CD4-positive, alpha-beta T cell treated with Interleukin-4 for 4 hours (primary cell): Measurements from ENCODE around the gene STKLD1.
"Not testable (repeated sequence)": the region's sequence is repeated elsewhere in the genome, so short reads cannot be mapped to it uniquely, and the experiment has no call there.

Source experiments
- DNase-seq: peaks from one replicate; pipeline ENCODE4 v3.0.0-alpha.2; 2020

Gene STKLD1

DNA sequence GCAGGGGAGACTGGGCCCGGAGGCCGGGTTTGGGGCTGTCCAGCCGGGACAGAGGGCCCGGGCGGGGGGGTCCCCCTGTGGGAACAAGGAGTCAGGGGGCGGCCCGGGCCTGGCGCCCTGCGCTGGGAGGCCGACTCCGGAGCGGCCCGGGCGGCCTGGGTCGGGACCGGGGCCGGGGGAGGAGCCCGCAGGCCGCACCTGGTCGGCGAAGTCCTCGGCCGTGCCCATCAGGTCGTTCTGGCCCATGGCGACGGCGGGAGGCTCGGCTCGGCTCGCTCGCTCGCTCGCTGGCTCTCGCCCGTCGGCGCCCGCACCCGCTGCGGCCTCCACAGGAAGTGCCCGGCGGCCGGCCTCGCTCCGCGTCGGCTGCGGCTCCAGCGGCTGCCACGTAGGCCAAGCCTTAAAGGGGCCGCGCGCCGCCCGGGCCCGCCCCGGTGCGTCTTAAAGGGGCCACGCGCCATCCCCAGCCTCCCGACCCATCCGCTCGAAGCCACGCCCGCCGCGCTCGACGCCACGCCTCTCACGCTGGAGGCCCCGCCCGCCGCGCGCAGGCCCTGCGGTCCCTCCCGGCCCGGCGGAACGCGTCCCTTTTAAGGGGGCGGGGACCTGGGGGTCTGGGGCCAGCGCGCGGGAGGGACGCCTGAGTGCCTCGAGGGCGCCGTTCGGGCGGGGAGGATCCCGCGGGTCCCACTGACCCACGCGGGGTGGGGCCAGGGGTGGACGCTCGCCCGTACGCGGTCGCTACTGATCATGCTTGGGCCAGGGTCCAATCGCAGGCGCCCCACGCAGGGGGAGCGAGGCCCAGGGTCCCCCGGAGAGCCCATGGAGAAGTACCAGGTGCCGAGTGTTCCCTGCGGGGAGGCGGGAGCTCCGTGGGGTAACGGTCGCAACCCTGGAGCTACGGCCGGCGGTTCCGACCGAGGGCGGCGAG, at the start of gene STKLD1, which contains the start of gene SURF4:
TSS of gene STKLD1 (plus strand) at position 643 of the 931 bp plus-strand sequence. CDS start at position 751, 108 bp downstream.
TSS of gene SURF4 (minus strand) at position 337 of the 931 bp plus-strand sequence. CDS start at position 246, 91 bp downstream.
- DNase-seq: peak; percentile 92

DNA sequence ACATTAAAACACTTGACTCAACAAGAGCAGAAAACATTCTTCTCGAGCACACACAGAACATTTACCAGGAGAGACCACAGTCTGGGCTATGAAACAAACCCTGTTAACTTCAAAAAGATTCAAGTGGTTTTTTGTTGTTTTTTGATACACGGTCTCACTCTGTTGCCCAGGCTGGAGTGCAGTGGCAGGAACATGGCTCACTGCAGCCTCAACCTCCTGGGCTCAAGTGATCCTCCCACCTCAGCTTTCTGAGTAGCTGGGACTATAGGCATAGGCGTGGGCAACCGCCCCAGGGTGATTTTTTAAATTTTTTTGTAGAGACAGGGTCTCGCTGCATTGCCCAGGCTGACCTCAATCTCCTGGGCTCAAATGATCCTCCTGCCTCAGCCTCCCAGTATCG, 49.1 kb upstream of the STKLD1 start:
- not testable (repeated sequence) for DNase-seq

DNA sequence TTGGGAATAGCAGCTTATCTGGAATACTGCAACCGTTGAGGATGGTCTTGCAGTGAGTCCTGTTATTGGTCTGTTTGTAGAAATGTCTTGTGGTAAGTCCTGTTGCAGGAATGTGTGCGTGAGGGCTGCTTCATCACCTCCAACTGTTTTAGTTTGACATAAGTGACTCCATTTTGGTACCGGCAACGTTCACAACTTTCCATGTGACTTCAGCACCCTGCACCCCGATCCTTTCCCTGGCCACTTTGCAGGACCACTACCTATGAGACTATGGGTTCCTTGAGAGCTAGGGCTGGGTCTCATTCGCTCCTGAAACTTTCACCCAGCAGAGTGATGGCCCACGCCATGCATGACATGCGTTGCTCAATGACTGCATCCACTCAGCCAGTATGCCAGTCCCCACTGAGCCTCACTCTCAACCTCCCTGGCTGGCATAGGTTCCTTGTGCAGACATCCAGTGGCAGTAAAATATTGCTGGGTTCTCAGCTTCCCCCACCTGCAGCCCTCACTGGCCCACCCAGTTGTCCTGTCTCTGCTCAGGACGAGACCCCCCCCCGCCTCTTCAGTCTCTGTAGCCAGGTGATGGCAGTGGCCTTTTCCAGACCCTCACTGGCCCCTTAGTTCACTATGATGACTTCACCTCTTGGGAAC, 48.2 kb upstream of the STKLD1 start:
- DNase-seq: no peak

DNA sequence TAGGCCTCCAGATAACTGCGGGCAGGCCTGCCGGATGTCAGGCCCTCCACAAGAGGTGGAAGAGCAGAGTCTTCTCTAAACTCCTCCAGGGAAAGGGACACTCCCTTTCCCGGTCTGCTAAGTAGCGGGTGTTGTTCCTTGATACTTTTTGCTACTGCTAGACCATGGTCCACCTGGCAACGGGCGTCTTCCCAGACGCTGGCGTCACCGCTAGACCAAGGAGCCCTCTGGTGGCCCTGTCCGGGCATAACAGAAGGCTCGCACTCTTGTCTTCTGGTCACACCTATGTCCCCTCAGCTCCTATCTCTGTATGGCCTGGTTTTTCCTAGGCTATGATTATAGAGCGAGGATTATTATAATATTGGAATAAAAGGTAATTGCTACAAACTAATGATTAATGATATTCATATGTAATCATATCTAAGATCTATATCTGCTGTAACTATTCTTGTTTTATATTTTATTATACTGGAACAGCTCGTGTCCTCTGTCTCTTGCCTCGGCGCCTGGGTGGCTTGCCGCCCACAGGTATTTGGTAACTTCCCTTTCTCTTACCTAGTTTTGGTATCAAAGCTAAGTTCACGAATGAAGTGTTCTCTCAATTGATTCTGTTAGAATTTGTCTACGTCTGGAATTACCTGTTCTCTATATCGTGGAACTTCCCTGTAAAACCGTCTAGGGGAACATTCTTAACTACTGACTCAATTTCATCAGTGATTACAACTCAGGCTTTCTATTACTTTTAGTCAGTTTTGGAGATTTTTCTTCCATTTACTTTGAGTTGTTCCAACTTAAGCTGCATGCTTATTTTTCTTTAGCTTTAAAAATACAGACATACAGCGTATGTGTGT, 46.6 kb upstream of the STKLD1 start:
- not testable (repeated sequence) for DNase-seq

DNA sequence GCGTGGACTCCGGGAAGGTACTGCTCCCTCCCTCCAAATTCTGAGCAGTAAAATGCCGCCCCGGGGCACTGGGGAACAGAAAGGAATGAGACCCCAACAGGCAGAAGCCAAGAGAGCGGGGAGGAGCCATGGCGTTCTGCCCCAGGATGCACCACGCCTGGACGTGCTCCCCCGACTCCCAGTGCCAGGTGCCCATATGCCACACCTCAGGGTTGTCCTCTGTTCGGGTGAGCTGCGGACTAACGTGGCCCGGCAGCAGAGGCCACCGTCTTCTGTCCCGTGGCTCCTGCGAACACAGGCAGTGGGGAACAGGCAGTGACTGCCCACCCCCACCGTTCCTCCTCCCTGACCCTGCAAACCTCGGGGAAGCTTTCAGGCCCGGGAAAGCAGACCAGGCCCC, 44.9 kb upstream of the STKLD1 start:
- DNase-seq: no peak

DNA sequence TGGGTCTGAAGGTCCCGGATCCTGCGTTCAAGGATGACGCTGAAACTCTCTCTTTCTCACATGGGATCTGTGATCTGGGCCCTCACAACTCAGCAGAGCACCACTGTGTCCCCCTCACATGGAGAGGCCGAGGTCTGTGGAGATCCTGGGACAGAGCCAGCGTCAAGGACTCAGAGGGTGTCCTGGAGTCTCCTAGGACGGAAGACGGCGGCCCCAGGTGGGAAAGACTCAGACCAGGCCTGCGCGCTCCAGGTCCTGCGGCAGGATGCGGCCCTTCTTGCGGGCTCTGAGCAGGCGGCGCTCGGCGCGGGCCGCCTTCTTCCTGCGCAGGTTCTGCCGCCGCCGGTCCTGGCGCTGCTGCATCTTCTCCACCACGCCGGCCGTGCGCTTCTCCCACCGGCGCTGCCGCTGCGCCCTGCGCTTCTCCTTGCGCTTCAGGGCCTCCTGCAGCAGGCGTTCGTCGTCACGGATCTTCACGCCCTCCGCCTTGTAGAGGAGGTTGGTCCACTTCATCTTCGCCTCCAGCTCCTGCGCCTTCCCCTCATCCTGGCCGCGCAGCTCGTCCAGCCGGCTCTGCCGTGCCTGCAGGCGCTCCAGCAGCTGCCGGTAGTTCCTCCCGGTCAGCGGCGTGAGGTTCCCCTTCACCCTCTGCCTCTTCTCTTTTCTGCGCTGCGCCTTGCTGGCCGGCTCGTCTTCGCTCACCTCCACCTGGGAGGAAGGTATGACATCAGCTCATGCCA, 44.4 kb upstream of the STKLD1 start:
- DNase-seq: no peak

DNA sequence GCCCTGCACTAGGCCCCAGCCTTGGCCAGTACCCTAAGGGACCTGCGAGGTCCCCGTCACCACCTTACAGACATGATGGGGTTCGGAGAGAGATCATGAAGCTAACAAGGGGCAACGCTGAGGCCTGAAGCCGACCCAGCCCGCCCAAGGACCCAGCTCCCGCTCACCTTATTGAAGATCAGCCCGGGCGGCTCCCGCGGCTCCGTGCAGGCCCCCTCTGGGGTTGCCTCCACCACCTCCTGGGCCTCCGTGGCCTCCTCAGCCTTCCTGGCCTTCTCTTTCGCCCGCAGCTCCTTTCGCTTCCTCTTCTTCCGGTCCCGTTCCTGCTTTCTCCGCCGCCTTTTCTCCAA, 43.8 kb upstream of the STKLD1 start:
- DNase-seq: no peak

DNA sequence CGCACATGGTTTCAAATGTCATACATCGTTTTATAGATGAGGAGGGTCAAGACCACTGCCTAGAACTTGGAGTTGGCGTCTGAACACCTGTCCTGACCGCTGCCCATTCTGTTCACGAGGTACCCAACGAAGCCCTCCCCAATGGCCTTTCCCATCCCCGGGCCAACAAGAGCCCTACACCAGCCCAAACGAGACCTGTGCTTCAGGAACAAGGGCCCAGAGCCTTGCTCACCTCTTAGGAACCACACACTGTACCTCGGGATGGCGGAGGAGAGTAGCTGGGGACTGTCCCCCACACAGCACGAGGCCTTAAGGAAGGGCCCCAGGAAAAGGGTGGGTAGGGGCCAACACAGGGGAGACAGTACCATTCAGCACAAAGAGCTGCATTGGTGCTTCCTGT, 43.2 kb upstream of the STKLD1 start:
- DNase-seq: no peak

DNA sequence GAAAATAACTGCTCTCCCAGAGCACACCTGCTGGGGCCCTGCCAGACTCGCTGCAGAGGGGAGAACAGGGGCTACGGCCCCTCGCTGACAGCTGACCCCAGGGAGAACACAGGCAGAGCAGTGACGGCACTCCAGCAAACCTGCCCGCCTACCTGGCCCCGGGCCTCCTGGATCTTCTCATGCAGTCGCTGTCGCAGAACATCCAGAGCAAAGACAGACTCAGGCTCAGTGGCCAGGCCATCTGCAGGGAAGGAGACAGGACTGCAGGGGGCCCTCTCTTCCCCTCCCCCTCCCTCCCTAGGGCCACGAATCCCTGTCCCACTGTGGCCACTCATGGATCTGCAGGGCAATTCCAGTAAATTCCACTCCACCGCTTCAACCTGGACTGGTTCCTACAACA, 42.6 kb upstream of the STKLD1 start:
- DNase-seq: no peak

DNA sequence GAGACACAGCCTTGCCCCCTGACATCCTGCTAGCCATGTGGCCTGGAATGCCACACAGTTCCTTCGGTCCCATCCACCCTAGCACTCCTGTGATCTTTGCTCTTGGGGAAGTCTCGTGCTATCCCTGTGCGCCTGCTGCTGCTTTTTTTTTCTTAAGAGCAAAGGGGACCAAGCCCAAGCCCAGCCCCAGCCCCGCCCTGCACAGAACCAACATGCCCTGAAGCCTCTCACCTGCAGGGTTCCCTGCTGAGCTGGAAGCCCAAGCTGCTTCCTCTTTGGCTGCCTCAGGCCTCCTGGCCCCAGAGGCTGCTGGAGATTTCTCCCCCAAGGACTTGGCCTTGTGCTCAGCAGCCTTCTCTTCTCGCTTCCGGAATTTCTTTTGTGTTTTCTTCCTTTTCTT, 42.0 kb upstream of the STKLD1 start:
- DNase-seq: no peak

DNA sequence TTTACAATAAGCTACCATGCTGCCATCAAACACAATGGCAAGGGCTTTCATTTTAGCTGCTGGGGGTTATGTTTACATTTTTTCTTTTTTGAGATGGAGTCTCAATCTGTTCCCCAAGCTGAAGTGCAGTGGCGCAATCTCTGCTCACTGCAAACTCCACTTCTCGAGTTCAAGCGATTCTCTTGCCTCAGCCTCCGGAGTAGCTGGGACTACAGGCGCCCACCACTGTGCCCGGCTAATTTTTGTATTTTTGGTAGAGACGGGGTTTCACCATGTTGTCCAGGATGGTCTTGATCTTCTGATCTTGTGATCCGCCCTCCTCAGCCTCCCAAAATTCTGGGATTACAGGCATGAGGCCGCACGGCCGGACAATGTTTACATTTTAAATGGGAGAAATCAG, 41.3 kb upstream of the STKLD1 start:
- DNase-seq: not testable (repeated sequence)

DNA sequence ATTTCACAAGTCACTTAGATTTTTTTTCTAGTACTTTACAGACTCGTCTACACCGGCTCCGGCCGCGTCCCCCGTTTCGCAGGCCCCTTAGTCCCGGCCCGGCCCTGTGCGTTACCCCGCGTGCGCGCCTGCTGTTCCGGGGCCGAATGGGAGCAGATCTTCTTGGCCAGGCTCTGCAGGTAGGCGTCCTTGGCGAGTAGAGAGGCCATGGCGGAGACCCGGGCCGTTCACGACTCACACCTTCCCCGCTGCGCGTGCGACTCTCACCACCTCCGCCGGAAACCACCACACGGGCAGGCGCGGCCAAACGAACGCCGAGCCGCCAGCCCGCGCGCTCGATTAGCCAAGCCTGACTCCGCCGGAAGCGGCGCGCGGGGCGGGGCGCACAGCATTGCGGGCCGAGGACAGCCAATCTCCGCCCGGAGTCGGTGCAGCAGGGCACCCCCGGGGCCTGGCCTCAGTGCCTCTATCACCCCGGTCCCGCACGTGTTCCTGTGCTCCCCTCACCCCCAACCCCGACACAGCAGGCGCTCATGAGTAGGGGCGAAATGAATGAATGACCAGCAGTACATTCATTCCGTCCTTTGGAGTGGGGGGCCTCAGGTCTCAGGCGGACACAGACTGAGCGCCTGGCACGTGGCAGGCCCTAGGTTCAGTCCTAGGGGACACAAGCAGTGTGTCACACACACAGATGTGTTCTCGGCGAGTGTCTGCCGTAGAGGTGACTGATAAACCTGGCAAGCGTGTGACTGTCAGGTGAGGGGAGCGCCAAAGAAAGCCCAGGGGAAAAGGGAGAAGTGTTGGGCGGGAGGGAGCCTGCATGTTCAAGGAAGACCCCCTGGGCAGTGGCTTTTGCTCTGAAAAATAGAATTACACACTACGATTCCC, 40.0 kb upstream of the STKLD1 start, which contains the start of gene SURF6:
TSS of gene SURF6 (minus strand) at position 265 of the 888 bp plus-strand sequence. CDS start at position 209, 56 bp downstream.
- DNase-seq: peak; percentile 91

DNA sequence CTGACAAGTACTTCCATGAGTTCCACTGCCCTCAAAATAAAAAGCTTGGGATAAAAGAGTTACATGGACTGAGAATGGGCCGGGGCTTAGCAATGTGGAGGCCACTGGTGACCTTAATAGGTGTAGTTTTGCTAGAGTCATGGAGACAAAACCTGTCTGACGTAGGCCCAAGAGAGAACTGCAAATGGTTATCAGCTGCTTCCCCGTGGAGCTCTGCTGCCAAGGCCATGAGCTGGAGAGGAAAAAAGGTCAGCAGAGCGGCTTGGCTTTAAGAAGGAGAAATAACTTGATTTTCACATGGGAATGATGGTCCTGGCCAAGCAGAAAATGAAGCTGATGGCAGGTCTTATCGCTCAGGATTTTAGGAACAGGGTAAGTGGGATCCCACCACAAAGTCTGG, 36.5 kb upstream of the STKLD1 start:
- no peak for DNase-seq

DNA sequence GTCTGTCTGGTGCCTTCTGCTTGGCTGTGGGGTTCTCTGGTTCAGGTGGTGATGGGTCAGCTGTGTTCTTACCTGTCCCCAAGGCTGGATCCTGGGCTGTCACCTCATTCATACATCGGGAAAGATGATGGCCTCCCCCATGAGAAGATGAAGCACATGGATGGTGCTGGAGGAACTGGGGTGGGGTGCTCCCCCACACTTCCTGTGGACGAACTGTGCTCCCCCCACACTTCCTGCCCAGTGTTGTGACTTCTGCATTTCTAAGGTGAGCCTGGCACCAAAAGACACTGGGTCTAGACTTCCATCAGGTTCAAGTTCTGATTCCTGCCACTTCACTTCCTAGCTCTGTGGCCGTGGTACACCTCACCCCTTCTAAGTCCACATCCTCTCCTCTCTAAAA, 35.9 kb upstream of the STKLD1 start:
- DNase-seq: no peak

DNA sequence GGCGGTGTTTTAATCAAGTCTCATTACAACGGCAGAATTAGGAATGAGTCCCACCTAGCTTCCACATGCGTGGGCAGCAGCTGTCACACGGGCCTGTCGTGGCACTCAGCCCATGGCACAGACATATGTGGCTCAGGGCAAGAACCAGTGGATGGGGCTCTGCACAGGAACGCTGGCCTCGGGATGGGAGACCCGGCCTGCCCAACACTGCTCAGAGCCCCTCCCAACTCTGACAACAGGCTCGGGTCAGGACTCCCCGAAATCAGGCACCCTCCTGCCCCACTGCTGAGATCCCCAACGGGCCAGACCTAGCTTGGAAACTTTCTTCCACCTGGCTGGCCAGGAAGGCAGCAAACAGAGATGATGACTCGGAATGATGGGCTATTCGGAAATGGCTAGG, 35.2 kb upstream of the STKLD1 start:
- no peak for DNase-seq

DNA sequence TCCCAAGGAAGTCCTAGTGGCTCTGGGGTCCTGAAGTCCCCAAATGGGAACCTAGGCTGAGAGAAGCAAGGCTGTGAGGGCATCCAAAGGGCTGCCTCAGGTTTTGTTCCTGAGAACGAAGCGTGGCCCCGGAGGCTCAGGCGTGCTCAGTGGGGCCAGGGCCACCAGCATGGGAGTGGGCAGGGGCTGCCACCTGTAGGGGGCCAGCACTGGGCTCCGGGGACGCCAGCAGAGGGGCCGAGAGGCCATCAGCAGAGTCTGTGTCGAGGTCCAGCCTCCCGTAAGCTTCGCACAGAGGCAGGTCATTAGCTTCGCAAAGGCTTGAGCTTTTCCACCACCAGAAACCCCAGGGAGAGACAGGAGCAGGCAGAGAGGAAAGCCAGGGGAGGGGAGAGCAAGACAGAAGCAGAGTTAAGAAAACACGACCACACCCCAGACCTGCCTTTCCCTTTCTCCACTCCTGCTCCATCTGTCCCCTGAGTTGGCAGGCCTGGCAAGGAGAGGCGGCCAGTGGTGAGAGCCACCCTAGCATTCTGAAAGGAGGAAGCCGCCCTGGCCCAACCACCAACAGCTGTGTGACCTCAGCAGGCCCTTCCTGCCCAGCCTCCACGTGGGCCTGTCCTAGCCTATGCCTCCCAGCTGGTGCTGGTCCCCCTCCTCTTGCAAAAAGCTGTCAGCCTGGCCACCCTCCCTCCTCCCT, 34.6 kb upstream of the STKLD1 start:
- DNase-seq: no peak

DNA sequence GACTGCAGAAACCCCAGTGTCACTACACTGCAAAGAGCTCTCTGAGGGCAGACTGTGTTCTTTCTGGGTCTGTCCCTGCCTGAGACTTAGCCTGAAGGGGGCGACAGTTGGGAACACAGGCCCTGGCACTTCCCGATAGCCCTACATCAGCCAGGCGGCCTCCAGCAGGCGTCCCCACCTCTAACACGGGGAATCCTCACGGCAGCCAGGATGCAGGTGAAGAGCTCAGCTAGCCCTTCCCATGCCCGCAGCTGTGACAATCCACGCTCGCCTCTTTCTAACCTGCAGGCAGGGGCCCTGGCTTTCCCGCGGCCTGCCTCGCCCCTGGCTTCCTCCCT, 34.1 kb upstream of the STKLD1 start:
- DNase-seq: no peak

DNA sequence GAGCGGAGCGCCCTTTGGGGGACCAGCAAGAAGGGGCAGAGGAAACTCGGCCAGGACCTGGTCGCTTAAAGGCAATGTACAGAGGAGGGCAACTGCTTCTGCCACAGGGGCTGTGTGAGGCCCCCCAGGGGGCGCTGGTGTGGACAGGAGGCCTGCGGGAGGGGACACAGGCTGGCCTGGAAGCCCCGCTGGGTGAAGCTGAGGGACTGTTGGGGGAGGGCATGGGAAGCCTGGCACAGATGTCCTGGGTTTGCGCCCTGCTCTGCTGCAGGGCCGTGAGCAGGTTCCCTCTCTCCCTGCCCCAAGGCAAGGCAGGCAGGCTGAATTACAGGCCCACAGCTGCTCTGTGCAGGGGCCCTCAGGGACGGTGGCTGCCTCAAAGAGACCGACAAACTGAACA, 33.6 kb upstream of the STKLD1 start:
- no peak for DNase-seq

DNA sequence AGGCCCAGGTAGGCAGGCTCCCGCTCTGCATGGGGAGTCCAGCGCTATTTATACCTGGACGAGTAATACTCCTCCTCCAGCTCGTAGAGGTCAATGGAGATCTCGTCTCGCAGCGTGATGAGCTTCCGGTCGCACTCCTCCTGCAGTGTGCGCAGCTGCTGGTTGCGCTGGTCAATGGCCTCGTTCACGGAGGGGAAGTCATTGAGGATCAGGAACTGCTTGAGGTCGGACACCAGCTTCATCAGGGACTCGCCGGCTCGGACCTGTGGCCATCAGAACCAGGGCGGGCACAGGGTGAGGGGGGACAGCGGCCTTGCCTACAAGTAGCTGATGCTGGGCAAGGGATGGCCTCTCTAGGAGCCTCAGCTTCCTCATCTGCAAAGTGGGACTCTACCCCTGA, 32.1 kb upstream of the STKLD1 start:
- no peak for DNase-seq

DNA sequence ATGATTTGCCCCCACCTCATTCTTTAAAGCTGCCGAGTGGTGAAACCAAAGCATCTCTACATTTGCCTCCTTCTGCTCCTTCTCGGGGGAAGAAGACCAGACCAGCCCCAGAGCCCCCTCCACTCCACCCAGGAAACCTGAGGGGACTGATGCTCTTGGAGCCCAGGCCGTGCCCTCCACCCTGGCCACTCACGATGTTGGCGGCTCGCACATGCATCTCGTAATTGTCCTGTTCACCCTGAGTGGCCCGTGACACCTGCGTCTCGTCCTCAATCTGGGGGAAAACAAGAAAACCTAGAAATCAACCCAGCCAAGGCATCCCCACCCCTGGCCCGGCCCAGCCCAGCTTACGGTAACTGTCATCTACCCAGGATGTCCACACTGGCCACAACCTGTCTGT, 31.2 kb upstream of the STKLD1 start:
- no peak for DNase-seq

DNA sequence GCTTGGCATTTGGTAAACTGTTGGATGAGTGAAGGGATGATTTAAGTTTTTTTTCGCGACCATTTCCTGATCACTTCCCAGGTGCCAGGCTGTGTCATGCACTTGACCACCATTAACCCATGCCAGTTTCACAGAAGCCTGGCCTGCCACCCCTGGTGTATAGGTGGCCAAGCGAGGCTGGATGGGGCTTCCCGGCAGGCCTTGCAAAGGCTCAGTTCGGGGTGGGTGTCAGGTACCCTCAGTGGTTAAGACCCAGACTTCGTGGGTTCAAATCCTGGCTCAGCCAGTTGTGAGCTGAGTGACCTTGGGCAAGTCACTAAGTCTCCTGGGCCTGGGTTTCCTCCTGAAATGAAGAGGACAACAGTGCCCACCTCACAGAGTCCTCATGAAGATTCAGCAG, 30.6 kb upstream of the STKLD1 start:
- DNase-seq: no peak
